ENCODE measurements around the gene CYB561D2. TPM values are rescaled to one million over a fixed set of nuclear protein-coding genes. Genes with fewer than 3 reads are reported as not detected.

The CYB561D2 gene
- total and polyA plus RNA-seq, 2 donors (not counting 1 experiment from before 2014, with no cell fraction given): 39.5 to 78.9 TPM

- Mint-ChIP-seq H3K27ac (peak within 1 kb of the TSS; percentile 53), H3K4me1 (peaks cover 48% of the 10 kb centered on the region), H3K27me3 (no peaks in the 10 kb centered on the region), H3K9me3 (ENCODE audit: insufficient read depth) (no peaks in the 10 kb centered on the region), H3K4me3 (peak within 1 kb of the TSS; percentile 77)
- intact Hi-C loops (cut with micrococcal nuclease): loop anchor here (1.0 to 5.0 kb wide), 2 partner anchors 8 to 267 kb away; partner anchors contain the start of gene CISH
- H3K27ac ChIP-seq (ENCODE audit: low read length in 2 of 2): no peak within 1 kb of the TSS
- H3K9me3 ChIP-seq (ENCODE audit: control extremely low read depth in 1 of 3, control insufficient read depth in 2 of 3, insufficient read depth in 1 of 3, low read length in 2 of 3): no peaks in the 10 kb centered on the region
- TF ChIP-seq CTCF (IDR thresholded peaks at IDR 0.05) (no peak), EZH2 (IDR thresholded peaks at IDR 0.05; ENCODE audit: borderline replicate concordance, insufficient read depth, low read depth, low read length, poor library complexity, severe bottlenecking) (no peak)
- ChIA-PET CTCF (interaction anchor here (0.7 to 4.0 kb wide), 5 partner anchors 12 to 247 kb away, joined by 3 to 27 read pairs (median 3); partner anchors contain the start of gene TMEM115), POLR2A (interaction anchor here (1.0 to 1.6 kb wide), 3 partner anchors 8 to 53 kb away, joined by 4 to 8 read pairs (median 8); partner anchors contain the start of genes IFRD2 and TMEM115)
- peak within 1 kb of the TSS; percentile 62 for H2AFZ ChIP-seq (ENCODE audit: insufficient read depth, low read depth, low read length, poor library complexity, severe bottlenecking)
- peaks cover 0 to 19% of the 10 kb centered on the region in 2 experiments for H3K36me3 ChIP-seq (replicated peaks in 1 of 2; ENCODE audit: control extremely low read depth in 1 of 2, control insufficient read depth in 1 of 2, extremely low read depth in 1 of 2, insufficient read depth in 2 of 2, low read length in 1 of 2)
- peak within 1 kb of the TSS in 4 of 5 experiments; percentile 18 to 52 (median 36) for H3K4me3 ChIP-seq (ENCODE audit: control extremely low read depth in 1 of 5, extremely low read depth in 1 of 5, insufficient read depth in 1 of 5, low read depth in 2 of 5, low read length in 4 of 5)
- DNase-seq: peak; percentile 84
- H4K20me1 ChIP-seq (ENCODE audit: control insufficient read depth, insufficient read depth, low read length, poor library complexity, severe bottlenecking): peaks cover 21% of the 10 kb centered on the region
- peak; percentile 26 for ATAC-seq (ENCODE audit: low read depth)
- H3K4me2 ChIP-seq (replicated peaks; ENCODE audit: low read depth, low read length, poor library complexity, severe bottlenecking): peak within 1 kb of the TSS; percentile 91
- H3K79me2 ChIP-seq (ENCODE audit: control insufficient read depth, insufficient read depth, low read length): peaks cover 37% of the 10 kb centered on the region
- WGBS (ENCODE audit: insufficient coverage): 11% methylated on average over 45 of the region's 45 CpGs
- peaks cover 30 to 54% of the 10 kb centered on the region in 2 donors for H3K4me1 ChIP-seq (ENCODE audit: control insufficient read depth in 2 of 2, insufficient read depth in 2 of 2, low read length in 2 of 2)
- peak within 1 kb of the TSS; percentile 55 for H3K9ac ChIP-seq (ENCODE audit: low read length)
- H3K27me3 ChIP-seq (replicated peaks in 1 of 4; ENCODE audit: control extremely low read depth in 1 of 4, control insufficient read depth in 3 of 4, insufficient read depth in 4 of 4, low read length in 3 of 4): no peaks in the 10 kb centered on the region
Measured at GRCh38 chr3:50345586-50346234, 5.0 kb upstream of the CYB561D2 start, which contains the start of gene ZMYND10. TSS of gene ZMYND10 (minus strand) at chr3:50345732. CDS start at chr3:50345579, 153 bp downstream.

Measured in B cell (primary cell).